Dedifferentiated amniotic fluid mesenchymal stem cell (primary cell): ENCODE measurements around the gene GLRA2.
A peak's percentile ranks its signal among the peaks of the same experiment; 100 is the strongest.
"Not testable (repeated sequence)": the region's sequence is repeated elsewhere in the genome, so short reads cannot be mapped to it uniquely, and the experiment has no call there.

Source experiments
- DNase-seq: peaks from one replicate; pipeline ENCODE4 v3.0.0-alpha.2; 2016; ENCODE audit errors: extremely low spot score

GLRA2 gene

GRCh38 chrX:14591976-14592375, 62.6 kb downstream of the GLRA2 start:
- DNase-seq: no peak

- no peak for DNase-seq
Measured at GRCh38 chrX:14594521-14594920, 65.2 kb downstream of the GLRA2 start.

- DNase-seq: no peak
Measured at GRCh38 chrX:14598330-14598729, 69.0 kb downstream of the GLRA2 start.

GRCh38 chrX:14607446-14607985, 78.2 kb downstream of the GLRA2 start:
- DNase-seq: no peak

- DNase-seq: not testable (repeated sequence)
Measured at GRCh38 chrX:14612450-14612849, 83.1 kb downstream of the GLRA2 start.

GRCh38 chrX:14616301-14616700, 87.0 kb downstream of the GLRA2 start:
- DNase-seq: no peak

GRCh38 chrX:14616836-14617235, 87.5 kb downstream of the GLRA2 start:
- DNase-seq: peak; percentile 18

GRCh38 chrX:14618177-14618965, 89.0 kb downstream of the GLRA2 start:
- no peak for DNase-seq

GRCh38 chrX:14630733-14631132, 101.4 kb downstream of the GLRA2 start:
- no peak for DNase-seq

- DNase-seq: no peak
Measured at GRCh38 chrX:14641681-14642655, 112.6 kb downstream of the GLRA2 start.

GRCh38 chrX:14660970-14661369, 131.6 kb downstream of the GLRA2 start:
- no peak for DNase-seq

GRCh38 chrX:14670819-14671218, 141.5 kb downstream of the GLRA2 start:
- no peak for DNase-seq

GRCh38 chrX:14672611-14673172, 143.4 kb downstream of the GLRA2 start:
- DNase-seq: no peak

- DNase-seq: no peak
Measured at GRCh38 chrX:14673236-14673635, 143.9 kb downstream of the GLRA2 start.

- DNase-seq: peak; percentile 69
Measured at GRCh38 chrX:14673764-14674163, 144.4 kb downstream of the GLRA2 start.

GRCh38 chrX:14675500-14675899, 146.2 kb downstream of the GLRA2 start:
- no peak for DNase-seq

GRCh38 chrX:14676431-14676830, 147.1 kb downstream of the GLRA2 start:
- no peak for DNase-seq

GRCh38 chrX:14688331-14688730, 159.0 kb downstream of the GLRA2 start:
- not testable (repeated sequence) for DNase-seq

GRCh38 chrX:14690553-14690952, 161.2 kb downstream of the GLRA2 start:
- DNase-seq: no peak

GRCh38 chrX:14694611-14695010, 165.3 kb downstream of the GLRA2 start:
- no peak for DNase-seq

- no peak for DNase-seq
Measured at GRCh38 chrX:14697451-14697850, 168.1 kb downstream of the GLRA2 start.

GRCh38 chrX:14698790-14699189, 169.5 kb downstream of the GLRA2 start:
- DNase-seq: no peak
